ENCODE measurements around the gene OPCML.

DNA sequence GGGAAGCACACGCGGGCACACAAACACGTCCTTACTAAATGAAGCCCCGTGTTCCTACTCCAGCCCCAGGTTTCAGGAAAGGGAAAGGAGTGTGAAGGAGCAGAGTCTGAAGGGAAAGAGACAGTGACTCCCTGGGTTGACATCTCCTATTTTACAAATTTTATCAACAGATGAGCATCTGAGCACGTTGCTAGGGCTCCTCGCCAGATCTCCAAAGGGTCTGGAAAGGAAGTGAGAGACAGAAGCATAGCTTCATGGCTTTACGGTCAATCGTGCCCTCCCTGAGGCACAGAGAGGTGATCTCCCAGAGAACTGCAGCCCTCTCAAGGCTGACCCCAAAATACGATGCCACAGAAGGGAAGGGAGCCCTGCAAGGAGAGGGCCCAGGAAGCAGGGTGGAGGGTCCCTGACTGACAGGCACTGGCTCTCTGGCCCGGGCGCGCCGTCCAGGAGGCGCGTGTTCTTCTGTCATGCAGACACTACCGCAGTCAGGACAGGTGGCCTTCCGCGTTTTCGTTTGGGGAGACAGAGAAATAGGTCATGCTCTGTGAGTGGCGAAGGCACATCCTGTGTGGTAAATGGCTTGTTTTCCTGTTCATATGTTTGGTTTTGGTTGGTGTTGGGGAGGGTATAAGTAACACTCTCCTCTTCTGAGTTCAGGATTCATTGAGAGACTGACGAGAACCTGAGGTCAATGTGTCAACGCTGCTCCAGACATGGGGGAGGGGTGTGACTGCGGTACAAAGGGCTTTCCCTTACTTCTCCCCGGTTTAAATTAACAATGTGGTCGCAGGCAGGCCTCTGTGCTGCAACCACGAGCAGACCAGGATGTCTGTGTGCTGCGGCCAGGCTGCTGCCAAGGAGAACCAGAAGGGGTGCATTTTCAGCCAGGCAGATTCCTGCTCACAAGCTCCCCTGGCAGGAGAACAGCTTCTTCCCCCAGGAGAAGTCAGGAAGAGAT is 813.3 kb downstream of the OPCML start:
- TF ChIP-seq SP1 (IDR thresholded peaks at IDR 0.05): no peak
- TF ChIP-seq, protein P1, sequence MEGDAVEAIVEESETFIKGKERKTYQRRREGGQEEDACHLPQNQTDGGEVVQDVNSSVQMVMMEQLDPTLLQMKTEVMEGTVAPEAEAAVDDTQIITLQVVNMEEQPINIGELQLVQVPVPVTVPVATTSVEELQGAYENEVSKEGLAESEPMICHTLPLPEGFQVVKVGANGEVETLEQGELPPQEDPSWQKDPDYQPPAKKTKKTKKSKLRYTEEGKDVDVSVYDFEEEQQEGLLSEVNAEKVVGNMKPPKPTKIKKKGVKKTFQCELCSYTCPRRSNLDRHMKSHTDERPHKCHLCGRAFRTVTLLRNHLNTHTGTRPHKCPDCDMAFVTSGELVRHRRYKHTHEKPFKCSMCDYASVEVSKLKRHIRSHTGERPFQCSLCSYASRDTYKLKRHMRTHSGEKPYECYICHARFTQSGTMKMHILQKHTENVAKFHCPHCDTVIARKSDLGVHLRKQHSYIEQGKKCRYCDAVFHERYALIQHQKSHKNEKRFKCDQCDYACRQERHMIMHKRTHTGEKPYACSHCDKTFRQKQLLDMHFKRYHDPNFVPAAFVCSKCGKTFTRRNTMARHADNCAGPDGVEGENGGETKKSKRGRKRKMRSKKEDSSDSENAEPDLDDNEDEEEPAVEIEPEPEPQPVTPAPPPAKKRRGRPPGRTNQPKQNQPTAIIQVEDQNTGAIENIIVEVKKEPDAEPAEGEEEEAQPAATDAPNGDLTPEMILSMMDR (IDR thresholded peaks at IDR 0.05; ENCODE audit: low read depth, low read length, missing input control): no peak
- no peak for TF ChIP-seq TAF1 (conservative IDR thresholded peaks at IDR 0.05)
- TF ChIP-seq, protein P2, sequence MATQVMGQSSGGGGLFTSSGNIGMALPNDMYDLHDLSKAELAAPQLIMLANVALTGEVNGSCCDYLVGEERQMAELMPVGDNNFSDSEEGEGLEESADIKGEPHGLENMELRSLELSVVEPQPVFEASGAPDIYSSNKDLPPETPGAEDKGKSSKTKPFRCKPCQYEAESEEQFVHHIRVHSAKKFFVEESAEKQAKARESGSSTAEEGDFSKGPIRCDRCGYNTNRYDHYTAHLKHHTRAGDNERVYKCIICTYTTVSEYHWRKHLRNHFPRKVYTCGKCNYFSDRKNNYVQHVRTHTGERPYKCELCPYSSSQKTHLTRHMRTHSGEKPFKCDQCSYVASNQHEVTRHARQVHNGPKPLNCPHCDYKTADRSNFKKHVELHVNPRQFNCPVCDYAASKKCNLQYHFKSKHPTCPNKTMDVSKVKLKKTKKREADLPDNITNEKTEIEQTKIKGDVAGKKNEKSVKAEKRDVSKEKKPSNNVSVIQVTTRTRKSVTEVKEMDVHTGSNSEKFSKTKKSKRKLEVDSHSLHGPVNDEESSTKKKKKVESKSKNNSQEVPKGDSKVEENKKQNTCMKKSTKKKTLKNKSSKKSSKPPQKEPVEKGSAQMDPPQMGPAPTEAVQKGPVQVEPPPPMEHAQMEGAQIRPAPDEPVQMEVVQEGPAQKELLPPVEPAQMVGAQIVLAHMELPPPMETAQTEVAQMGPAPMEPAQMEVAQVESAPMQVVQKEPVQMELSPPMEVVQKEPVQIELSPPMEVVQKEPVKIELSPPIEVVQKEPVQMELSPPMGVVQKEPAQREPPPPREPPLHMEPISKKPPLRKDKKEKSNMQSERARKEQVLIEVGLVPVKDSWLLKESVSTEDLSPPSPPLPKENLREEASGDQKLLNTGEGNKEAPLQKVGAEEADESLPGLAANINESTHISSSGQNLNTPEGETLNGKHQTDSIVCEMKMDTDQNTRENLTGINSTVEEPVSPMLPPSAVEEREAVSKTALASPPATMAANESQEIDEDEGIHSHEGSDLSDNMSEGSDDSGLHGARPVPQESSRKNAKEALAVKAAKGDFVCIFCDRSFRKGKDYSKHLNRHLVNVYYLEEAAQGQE (IDR thresholded peaks at IDR 0.05): no peak
- TF ChIP-seq, protein P3, sequence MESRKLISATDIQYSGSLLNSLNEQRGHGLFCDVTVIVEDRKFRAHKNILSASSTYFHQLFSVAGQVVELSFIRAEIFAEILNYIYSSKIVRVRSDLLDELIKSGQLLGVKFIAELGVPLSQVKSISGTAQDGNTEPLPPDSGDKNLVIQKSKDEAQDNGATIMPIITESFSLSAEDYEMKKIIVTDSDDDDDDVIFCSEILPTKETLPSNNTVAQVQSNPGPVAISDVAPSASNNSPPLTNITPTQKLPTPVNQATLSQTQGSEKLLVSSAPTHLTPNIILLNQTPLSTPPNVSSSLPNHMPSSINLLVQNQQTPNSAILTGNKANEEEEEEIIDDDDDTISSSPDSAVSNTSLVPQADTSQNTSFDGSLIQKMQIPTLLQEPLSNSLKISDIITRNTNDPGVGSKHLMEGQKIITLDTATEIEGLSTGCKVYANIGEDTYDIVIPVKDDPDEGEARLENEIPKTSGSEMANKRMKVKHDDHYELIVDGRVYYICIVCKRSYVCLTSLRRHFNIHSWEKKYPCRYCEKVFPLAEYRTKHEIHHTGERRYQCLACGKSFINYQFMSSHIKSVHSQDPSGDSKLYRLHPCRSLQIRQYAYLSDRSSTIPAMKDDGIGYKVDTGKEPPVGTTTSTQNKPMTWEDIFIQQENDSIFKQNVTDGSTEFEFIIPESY (IDR thresholded peaks at IDR 0.05): no peak
- TF ChIP-seq GABPA (IDR thresholded peaks at IDR 0.05 in 1 of 2, conservative IDR thresholded peaks at IDR 0.05 in 1 of 2): no peak
- TF ChIP-seq, protein P4, sequence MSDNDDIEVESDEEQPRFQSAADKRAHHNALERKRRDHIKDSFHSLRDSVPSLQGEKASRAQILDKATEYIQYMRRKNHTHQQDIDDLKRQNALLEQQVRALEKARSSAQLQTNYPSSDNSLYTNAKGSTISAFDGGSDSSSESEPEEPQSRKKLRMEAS (IDR thresholded peaks at IDR 0.05): no peak
